Transverse colon (tissue), 4 donors: ENCODE results near the gene CENPK. TPM values are rescaled to one million over a fixed set of nuclear protein-coding genes. Genes with fewer than 3 reads are reported as not detected.

Experiments
- DNase-seq: peaks from one replicate; pipeline ENCODE4 v3.0.0-alpha.2; 2019
- H3K27ac ChIP-seq, 4 donors: fragments of 200-600 bp; sonication (generic); 2 replicates each; pipeline ENCODE4 v1.5.1; 2016 to 2018; ENCODE audit warnings: inconsistent platforms in 4 of 4
- H3K27me3 ChIP-seq: fragments of 200-600 bp; sonication (generic); 2 replicates; pipeline ENCODE4 v1.5.1; 2017; ENCODE audit warnings: inconsistent platforms
- H3K36me3 ChIP-seq, 4 donors: fragments of 200-600 bp; sonication (generic); 2 replicates each; pipeline ENCODE4 v1.5.1; 2017 to 2019; ENCODE audit warnings: inconsistent platforms in 4 of 4
- H3K4me1 ChIP-seq, 4 donors: fragments of 200-600 bp; sonication (generic); 2 replicates each; pipeline ENCODE4 v1.5.1; 2017 to 2020; ENCODE audit warnings: inconsistent platforms in 4 of 4
- H3K4me3 ChIP-seq, 4 donors: fragments of 200-600 bp; sonication (generic); 1 replicate in 1 of 4; 2 replicates in 3 of 4; pipeline versions ENCODE4 v1.5.1 to v1.6.1; 2017 to 2019; ENCODE audit warnings: inconsistent platforms in 4 of 4
- H3K9me3 ChIP-seq, 2 donors: fragments of 200-600 bp; sonication (generic); 2 replicates each; pipeline ENCODE4 v1.5.1; 2017 to 2019; ENCODE audit warnings: inconsistent platforms in 2 of 2
- CTCF ChIP-seq, 5 experiments: fragments of 200-600 bp in 3 of 5; fragments of 450-650 bp in 2 of 5; sonication (generic) in 3 of 5; IDR thresholded peaks; 1 replicate in 2 of 5; 2 replicates in 3 of 5; pipeline ENCODE4 v1.5.1; 2016 to 2017; ENCODE audit warnings: antibody characterized with exemption in 5 of 5, inconsistent platforms in 3 of 5, mild to moderate bottlenecking in 2 of 5, moderate library complexity in 1 of 5
- EP300 ChIP-seq: sonication (generic); formaldehyde crosslinking; IDR thresholded peaks from one replicate; pipeline ENCODE4 v1.6.1; 2017; ENCODE audit warnings: antibody characterized with exemption, low read depth
- POLR2A ChIP-seq: fragments of 450-650 bp; IDR thresholded peaks from one replicate; pipeline ENCODE4 v1.6.1; 2016; ENCODE audit warnings: antibody characterized with exemption, mild to moderate bottlenecking, moderate library complexity
- POLR2AphosphoS5 ChIP-seq, 3 donors: sonication (generic); formaldehyde crosslinking; IDR thresholded peaks; one replicate each; pipeline ENCODE4 v1.6.1; 2016; ENCODE audit warnings: antibody characterized with exemption in 3 of 3
- WGBS, 2 donors: methylation state at CpG; one replicate each; pipeline ENCODE4 v1.1.5; 2018; ENCODE audit warnings: low coverage in 1 of 2; 5-methylcytosine and 5-hydroxymethylcytosine counted together
- in situ Hi-C, 4 donors: fragments of 200-750 bp; cut with MboI; loops; one replicate each; pipeline versions ENCODE4 v1.15.0 to v1.15.1; 2017; ENCODE audit warnings: low sequenced_read_pairs in 3 of 4, low pct_ligation_motif_present in 1 of 4, low pct_unique_long_range_greater_than_20kb in 1 of 4
- intact Hi-C: fragments of 100-400 bp; cut with DNase I; formaldehyde crosslinking; loops from one replicate; pipeline ENCODE4 v1.15.1; 2023; ENCODE audit warnings: low total_unique reads
- small RNA-seq, 4 donors: library from RNA; depleted of rRNA; stranded (forward); fragments of <200 nt; gene quantifications; one replicate each; pipeline ENCODE3, GENCODE V24; 2016
- total RNA-seq, 4 donors: library from RNA; depleted of rRNA; stranded (reverse); fragments of >200 nt; gene quantifications; one replicate each; pipeline ENCODE4 v1.1.0, GENCODE V29; 2016

The CENPK gene
- total RNA-seq, 4 donors from 2014 or later, result 2.0 to 7.6 (median 5.2) TPM; not detected in 1

GRCh38 chr5:65468633-65469032 is 94.3 kb downstream of the CENPK start:
- Histone ChIP-seq H3K36me3 (no peaks in the 10 kb centered on the region), H3K27ac (no peak overlapping the region), H3K4me1 (no peaks in the 10 kb centered on the region), H3K27me3 (no peaks in the 10 kb centered on the region), H3K9me3 (no peaks in the 10 kb centered on the region), H3K4me3 (no peak overlapping the region)
- in situ Hi-C loops, result no loop called here
- intact Hi-C loops, result no loop called here
- DNase-seq, result no peak
- TF ChIP-seq POLR2AphosphoS5 (IDR thresholded peaks at IDR 0.05), result no peak
- no peak for TF ChIP-seq POLR2A
- TF ChIP-seq EP300, result no peak
- no peak for TF ChIP-seq CTCF (IDR thresholded peaks at IDR 0.05)
- WGBS, 2 donors, result 70 to 80% methylated on average over 3 of the region's 3 CpGs

Small RNA genes lying within 50 kb of the gene (small RNA-seq; reads per million reads assigned to genes)
- gene RNU6-540P, result 0 reads per million in 4 donors

Other genes with a start within 250 kb of the CENPK start
- gene ADAMTS6, start 81.2 kb downstream of the CENPK start, total RNA-seq, result 1 to 10 TPM in 2 of 4 donors, under 1 TPM in 1, not detected in 1; 0.96 to 2.2 (median 1.1) TPM
- 10 to 100 TPM in 3 of 4 donors, 1 to 10 TPM in 1; 9.0 to 52.1 (median 39.2) TPM for gene PPWD1, start 128 bp upstream of the CENPK start, total RNA-seq
- gene TRIM23, start 61.2 kb upstream of the CENPK start, total RNA-seq, result 10 to 100 TPM in 2 of 4 donors, 1 to 10 TPM in 2; 3.4 to 12.4 (median 7.7) TPM
- 1 to 10 TPM in 2 of 4 donors, under 1 TPM in 1, not detected in 1; 1.00 to 5.7 (median 2.9) TPM for gene SHLD3, start 61.9 kb upstream of the CENPK start, total RNA-seq
- 10 to 100 TPM in 2 of 4 donors, 1 to 10 TPM in 2; 3.0 to 24.1 (median 11.9) TPM for gene TRAPPC13, start 61.9 kb upstream of the CENPK start, total RNA-seq
- 1 to 10 TPM in 3 of 4 donors, under 1 TPM in 1; 0.37 to 9.2 (median 4.0) TPM for gene SGTB, start 158.9 kb upstream of the CENPK start, total RNA-seq
- gene NLN, start 159.0 kb upstream of the CENPK start, total RNA-seq, result 10 to 100 TPM in 2 of 4 donors, 1 to 10 TPM in 2; 1.6 to 16.5 (median 9.0) TPM